Tibial nerve (tissue), 4 donors: Measurements from ENCODE around the gene SVOPL. TPM values are rescaled to one million over a fixed set of nuclear protein-coding genes. Genes with fewer than 3 reads are reported as not detected.

ENCODE experiments used
- DNase-seq, 2 donors: peaks; one replicate each; pipeline ENCODE4 v3.0.0-alpha.2; 2019; ENCODE audit warnings: low spot score in 2 of 2
- H3K27ac ChIP-seq, 4 donors: fragments of 200-600 bp; sonication (generic) in 3 of 4; one replicate each; pipeline ENCODE4 v1.5.1; 2017 to 2019; ENCODE audit warnings: mild to moderate bottlenecking in 1 of 4
- H3K27me3 ChIP-seq, 2 donors: fragments of 200-600 bp; sonication (generic) in 1 of 2; one replicate each; pipeline versions ENCODE4 v1.5.1 to v1.6.0; 2017 to 2019
- H3K36me3 ChIP-seq, 3 donors: fragments of 200-600 bp; sonication (generic); one replicate each; pipeline ENCODE4 v1.5.1; 2018 to 2019
- H3K4me1 ChIP-seq, 4 donors: fragments of 200-600 bp; sonication (generic) in 3 of 4; one replicate each; pipeline ENCODE4 v1.5.1; 2017 to 2019
- H3K4me3 ChIP-seq, 4 donors: fragments of 200-600 bp; sonication (generic) in 3 of 4; one replicate each; pipeline ENCODE4 v1.5.1; 2017 to 2019; ENCODE audit warnings: mild to moderate bottlenecking in 1 of 4, moderate library complexity in 1 of 4
- H3K9me3 ChIP-seq, 4 donors: fragments of 200-600 bp; sonication (generic) in 3 of 4; one replicate each; pipeline ENCODE4 v1.5.1; 2017 to 2019
- EP300 ChIP-seq, 2 donors: sonication (generic); formaldehyde crosslinking; IDR thresholded peaks; one replicate each; pipeline ENCODE4 v1.6.1; 2017; ENCODE audit warnings: antibody characterized with exemption in 2 of 2, mild to moderate bottlenecking in 1 of 2
- POLR2A ChIP-seq, 2 donors: fragments of 450-650 bp; IDR thresholded peaks; one replicate each; pipeline ENCODE4 v1.6.1; 2017; ENCODE audit warnings: antibody characterized with exemption in 2 of 2, mild to moderate bottlenecking in 2 of 2, moderate library complexity in 2 of 2
- WGBS, 2 donors: methylation state at CpG; one replicate each; pipeline ENCODE4 v1.1.5; 2018; 5-methylcytosine and 5-hydroxymethylcytosine counted together
- total RNA-seq, 4 donors: library from RNA; depleted of rRNA; stranded (reverse); fragments of >200 nt; gene quantifications; one replicate each; pipeline ENCODE4 v1.1.0, GENCODE V29; 2016
- TF ChIP-seq, protein P1 (sequence below), 5 experiments: fragments of 200-600 bp in 3 of 5; fragments of 450-650 bp in 2 of 5; sonication (generic) in 3 of 5; IDR thresholded peaks; one replicate each; pipeline ENCODE4 v1.5.1; 2016 to 2019; ENCODE audit warnings: antibody characterized with exemption in 5 of 5, mild to moderate bottlenecking in 3 of 5, moderate library complexity in 2 of 5

The SVOPL gene
- total RNA-seq, 4 donors from 2014 or later = not detected

- no peak for TF ChIP-seq EP300 (IDR thresholded peaks at IDR 0.05)
- no peak for TF ChIP-seq POLR2A (IDR thresholded peaks at IDR 0.05)
- TF ChIP-seq, protein P1, sequence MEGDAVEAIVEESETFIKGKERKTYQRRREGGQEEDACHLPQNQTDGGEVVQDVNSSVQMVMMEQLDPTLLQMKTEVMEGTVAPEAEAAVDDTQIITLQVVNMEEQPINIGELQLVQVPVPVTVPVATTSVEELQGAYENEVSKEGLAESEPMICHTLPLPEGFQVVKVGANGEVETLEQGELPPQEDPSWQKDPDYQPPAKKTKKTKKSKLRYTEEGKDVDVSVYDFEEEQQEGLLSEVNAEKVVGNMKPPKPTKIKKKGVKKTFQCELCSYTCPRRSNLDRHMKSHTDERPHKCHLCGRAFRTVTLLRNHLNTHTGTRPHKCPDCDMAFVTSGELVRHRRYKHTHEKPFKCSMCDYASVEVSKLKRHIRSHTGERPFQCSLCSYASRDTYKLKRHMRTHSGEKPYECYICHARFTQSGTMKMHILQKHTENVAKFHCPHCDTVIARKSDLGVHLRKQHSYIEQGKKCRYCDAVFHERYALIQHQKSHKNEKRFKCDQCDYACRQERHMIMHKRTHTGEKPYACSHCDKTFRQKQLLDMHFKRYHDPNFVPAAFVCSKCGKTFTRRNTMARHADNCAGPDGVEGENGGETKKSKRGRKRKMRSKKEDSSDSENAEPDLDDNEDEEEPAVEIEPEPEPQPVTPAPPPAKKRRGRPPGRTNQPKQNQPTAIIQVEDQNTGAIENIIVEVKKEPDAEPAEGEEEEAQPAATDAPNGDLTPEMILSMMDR (IDR thresholded peaks at IDR 0.05) = no peak
- 74 to 84% methylated on average over 4 of the region's 4 CpGs for WGBS, 2 donors
- Histone ChIP-seq H3K36me3 (no peaks in the 10 kb centered on the region), H3K4me1 (no peaks in the 10 kb centered on the region), H3K27me3 (no peaks in the 10 kb centered on the region), H3K9me3 (no peaks in the 10 kb centered on the region), H3K27ac (no peak overlapping the region), H3K4me3 (no peak overlapping the region)
- DNase-seq = no peak
These were observed 19.1 kb upstream of the SVOPL start for GRCh38 chr7:138720286-138720685.

DNA sequence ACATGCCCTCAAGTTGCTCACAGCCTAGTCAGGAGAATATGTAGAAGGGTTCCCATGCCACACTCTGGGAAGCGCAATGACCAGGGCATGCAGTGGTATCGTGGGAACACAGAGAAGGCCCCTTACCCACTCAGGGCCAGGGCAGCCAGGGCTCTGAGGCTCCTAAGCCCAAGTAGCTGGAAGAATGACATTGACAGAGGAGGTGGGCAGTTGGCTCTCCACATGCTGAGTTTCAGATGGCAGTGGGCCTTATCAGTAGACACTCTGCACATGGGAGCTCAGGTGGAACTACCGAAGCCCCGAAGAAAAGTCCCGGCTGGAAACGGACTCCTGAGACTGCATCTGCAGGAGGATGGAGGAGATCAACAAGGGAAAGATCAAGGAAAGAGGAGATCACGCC lies 15.7 kb upstream of the SVOPL start:
- H3K4me3 ChIP-seq = no peak overlapping the region
- H3K36me3 ChIP-seq = no peaks in the 10 kb centered on the region
- TF ChIP-seq POLR2A (IDR thresholded peaks at IDR 0.05) = no peak
- no peak for TF ChIP-seq EP300 (IDR thresholded peaks at IDR 0.05)
- TF ChIP-seq, protein P1 (IDR thresholded peaks at IDR 0.05) = no peak
- WGBS, 2 donors = 88 to 94% methylated on average over 7 of the region's 7 CpGs
- no peaks in the 10 kb centered on the region for H3K4me1 ChIP-seq
- H3K9me3 ChIP-seq = peaks cover 0 to 8% (median 0%) of the 10 kb centered on the region in 4 donors
- DNase-seq = no peak
- H3K27ac ChIP-seq = no peak overlapping the region
- H3K27me3 ChIP-seq = no peaks in the 10 kb centered on the region

DNA sequence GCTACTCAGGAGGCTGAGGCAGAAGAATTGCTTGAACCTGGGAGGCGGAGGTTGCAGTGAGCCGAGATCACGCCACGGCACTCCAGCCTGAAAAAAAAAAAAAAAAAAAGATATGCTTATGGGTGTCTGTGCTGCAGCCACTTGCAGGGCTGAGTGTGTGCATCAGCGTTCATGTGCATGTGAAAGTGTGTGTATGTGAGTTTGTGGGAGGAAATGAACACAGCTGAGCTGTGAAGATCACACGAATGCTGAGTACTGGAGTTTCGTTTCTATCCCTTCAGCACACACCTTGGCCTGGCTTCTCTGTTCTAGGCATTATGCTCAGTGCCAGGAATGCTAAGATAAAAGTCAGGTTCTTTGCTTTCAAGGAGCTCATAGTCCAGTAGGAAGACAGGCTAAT lies 12.0 kb upstream of the SVOPL start:
- Histone ChIP-seq H3K27me3 (no peaks in the 10 kb centered on the region), H3K4me3 (no peak overlapping the region), H3K36me3 (no peaks in the 10 kb centered on the region), H3K4me1 (no peaks in the 10 kb centered on the region), H3K9me3 (peaks cover 0 to 8% (median 0%) of the 10 kb centered on the region in 4 donors), H3K27ac (no peak overlapping the region)
- no peak for DNase-seq
- WGBS, 2 donors = 84 to 91% methylated on average over 7 of the region's 7 CpGs
- TF ChIP-seq POLR2A (IDR thresholded peaks at IDR 0.05) (no peak), EP300 (IDR thresholded peaks at IDR 0.05) (no peak)
- TF ChIP-seq, protein P1 (IDR thresholded peaks at IDR 0.05) = no peak

DNA sequence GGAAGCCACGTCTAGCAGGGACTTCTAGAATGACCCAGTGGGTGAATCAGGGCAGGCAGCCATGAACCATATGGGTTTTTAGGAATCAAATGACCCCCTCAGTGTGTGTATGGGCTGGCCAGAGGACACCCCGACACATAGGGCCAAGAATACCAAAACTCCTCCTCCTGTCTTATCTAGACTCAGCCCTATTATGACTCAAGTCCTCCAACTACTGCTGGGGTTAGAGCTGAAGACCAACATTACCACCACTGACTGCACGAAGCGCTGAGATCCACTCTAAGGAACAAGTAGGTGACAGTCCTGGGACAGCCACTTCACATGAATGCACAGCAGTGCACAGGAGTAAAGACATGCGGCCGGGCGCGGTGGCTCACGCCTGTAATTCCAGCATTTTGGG lies 11.5 kb upstream of the SVOPL start:
- Histone ChIP-seq H3K36me3 (no peaks in the 10 kb centered on the region), H3K27ac (no peak overlapping the region), H3K27me3 (no peaks in the 10 kb centered on the region), H3K4me1 (no peaks in the 10 kb centered on the region), H3K9me3 (peaks cover 0 to 8% (median 0%) of the 10 kb centered on the region in 4 donors), H3K4me3 (no peak overlapping the region)
- no peak for TF ChIP-seq EP300 (IDR thresholded peaks at IDR 0.05)
- TF ChIP-seq, protein P1 (IDR thresholded peaks at IDR 0.05) = no peak
- no peak for TF ChIP-seq POLR2A (IDR thresholded peaks at IDR 0.05)
- 94 to 97% methylated on average over 9 of the region's 9 CpGs for WGBS, 2 donors
- no peak for DNase-seq

GRCh38 chr7:138710536-138711385 lies 9.6 kb upstream of the SVOPL start:
- no peak for DNase-seq
- Histone ChIP-seq H3K27me3 (no peaks in the 10 kb centered on the region), H3K4me3 (no peak overlapping the region), H3K9me3 (peaks cover 0 to 8% (median 0%) of the 10 kb centered on the region in 4 donors), H3K36me3 (no peaks in the 10 kb centered on the region), H3K27ac (no peak overlapping the region), H3K4me1 (no peaks in the 10 kb centered on the region)
- 55 to 72% methylated on average over 15 of the region's 15 CpGs for WGBS, 2 donors
- TF ChIP-seq, protein P1 (IDR thresholded peaks at IDR 0.05) = no peak
- TF ChIP-seq EP300 (IDR thresholded peaks at IDR 0.05) (no peak), POLR2A (IDR thresholded peaks at IDR 0.05) (no peak)
